Measurements from ENCODE around the gene ISG15.
A peak's percentile ranks its signal among the peaks of the same experiment; 100 is the strongest.

Gene ISG15

GRCh38 chr1:1013105-1013921, at the start of gene ISG15:
TSS of gene ISG15 (plus strand) at chr1:1013497. CDS start at chr1:1013574, 77 bp downstream.
- peak; percentile 88 for DNase-seq

DNA sequence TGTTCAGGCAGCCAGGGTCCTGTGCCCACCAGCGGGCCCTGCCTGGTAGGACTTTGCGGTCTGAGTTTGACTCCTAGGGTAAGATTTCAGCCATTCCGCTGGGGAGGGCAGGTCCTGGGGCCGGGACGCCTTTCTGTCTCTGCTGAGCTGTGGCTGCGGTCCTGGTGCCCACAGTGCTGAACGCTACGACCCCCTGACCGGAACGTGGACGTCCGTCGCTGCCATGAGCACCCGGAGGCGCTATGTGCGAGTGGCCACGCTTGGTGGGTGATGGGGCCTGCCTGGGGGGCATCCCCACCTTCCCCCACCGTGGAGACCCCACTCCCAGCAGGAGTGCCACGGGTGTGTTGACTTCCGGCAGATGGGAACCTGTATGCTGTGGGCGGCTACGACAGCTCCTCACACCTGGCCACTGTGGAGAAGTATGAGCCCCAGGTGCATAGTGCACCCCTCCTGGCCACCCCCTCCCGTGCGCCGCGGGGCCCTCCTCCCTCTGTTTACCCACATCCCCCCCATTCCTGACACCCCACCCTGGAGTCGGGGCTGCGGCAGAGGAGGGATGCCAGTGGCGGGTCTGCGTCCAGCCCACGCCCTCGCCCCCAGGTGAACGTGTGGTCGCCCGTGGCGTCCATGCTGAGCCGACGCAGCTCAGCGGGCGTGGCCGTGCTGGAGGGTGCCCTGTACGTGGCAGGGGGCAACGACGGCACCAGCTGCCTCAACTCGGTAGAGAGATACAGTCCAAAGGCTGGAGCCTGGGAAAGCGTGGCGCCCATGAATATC, 49.4 kb upstream of the ISG15 start:
- no peak for DNase-seq

GRCh38 chr1:964691-965525, 48.4 kb upstream of the ISG15 start:
- DNase-seq, result no peak

GRCh38 chr1:965526-966134, 47.7 kb upstream of the ISG15 start:
- DNase-seq, result no peak

GRCh38 chr1:966135-966703, 47.1 kb upstream of the ISG15 start, which contains the start of gene PLEKHN1:
TSS of gene PLEKHN1 (plus strand) at chr1:966482. CDS start at chr1:966532, 50 bp downstream.
- peak; percentile 73 for DNase-seq

DNA sequence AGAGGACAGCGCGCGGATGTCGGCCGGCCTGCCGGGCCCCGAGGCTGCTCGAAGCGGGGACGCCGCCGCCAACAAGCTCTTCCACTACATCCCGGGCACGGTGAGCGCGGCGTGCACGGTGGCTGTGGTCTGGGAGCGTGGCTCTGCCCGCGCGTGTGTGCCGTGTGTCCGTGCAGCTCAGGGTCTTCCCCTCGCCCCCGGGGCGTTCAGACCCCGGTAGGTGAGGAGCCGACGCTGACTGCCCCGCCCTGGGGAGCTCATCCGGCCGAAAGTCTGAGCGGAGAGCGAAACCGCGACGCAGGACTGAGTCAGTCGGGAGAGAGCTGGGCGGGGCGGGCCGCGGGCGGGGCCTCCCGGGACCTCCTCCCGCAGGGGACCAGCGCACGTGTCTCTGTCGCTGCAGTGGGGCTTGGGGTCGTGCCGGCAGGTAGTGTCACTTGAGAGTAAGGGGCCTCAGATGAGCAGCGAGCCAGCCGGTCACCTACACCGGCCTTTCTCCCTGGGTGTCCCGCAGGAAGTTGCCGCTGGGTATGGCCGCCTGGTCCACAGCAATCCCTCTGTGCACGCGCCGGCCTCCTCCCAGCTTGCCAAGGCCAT, 46.5 kb upstream of the ISG15 start:
- DNase-seq, result peak; percentile 75

DNA sequence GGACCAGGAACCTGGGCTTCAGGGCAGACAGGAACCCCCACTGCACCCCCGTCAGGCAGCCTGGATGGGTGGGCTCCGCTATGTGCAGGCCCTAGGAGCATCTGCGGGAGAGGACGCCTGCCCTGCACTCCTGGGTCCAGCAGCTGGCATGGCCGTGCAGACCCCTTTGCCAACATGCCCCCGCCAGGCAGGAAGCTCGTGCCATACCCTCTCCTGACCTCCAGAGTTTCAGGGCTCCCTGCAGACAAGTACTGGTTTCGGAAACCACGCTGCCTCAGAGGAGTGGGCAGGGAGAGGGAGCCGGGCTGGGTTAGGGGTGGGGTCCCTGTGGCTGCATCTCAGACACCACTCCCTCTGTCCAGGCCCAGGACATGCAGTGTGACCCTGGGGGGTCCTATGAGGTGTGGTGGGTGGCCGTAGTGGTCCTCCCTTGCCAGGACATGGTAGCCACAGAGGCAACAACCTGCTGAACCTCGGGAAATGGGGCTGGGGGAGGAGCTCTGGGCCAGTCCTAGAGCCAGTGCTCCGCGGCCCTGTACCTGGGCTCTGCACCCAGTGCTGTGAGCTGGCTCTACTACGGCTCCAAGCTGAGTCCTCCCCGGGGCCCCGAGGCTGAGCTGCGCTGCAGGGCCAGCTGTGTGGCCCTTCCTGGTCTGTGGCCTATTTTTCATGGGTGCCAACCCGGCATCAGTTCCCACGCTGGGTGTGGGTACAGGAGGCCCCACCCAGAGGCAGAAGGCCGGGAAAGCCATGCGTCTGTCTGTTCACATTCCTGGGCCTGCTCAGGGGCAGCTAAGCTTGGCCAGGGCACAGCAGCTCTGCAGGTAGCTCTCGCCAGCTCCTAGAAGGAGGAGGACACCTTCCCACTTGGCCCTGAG, 45.6 kb upstream of the ISG15 start:
- no peak for DNase-seq

GRCh38 chr1:969260-969855, 43.9 kb upstream of the ISG15 start:
- DNase-seq, result no peak

DNA sequence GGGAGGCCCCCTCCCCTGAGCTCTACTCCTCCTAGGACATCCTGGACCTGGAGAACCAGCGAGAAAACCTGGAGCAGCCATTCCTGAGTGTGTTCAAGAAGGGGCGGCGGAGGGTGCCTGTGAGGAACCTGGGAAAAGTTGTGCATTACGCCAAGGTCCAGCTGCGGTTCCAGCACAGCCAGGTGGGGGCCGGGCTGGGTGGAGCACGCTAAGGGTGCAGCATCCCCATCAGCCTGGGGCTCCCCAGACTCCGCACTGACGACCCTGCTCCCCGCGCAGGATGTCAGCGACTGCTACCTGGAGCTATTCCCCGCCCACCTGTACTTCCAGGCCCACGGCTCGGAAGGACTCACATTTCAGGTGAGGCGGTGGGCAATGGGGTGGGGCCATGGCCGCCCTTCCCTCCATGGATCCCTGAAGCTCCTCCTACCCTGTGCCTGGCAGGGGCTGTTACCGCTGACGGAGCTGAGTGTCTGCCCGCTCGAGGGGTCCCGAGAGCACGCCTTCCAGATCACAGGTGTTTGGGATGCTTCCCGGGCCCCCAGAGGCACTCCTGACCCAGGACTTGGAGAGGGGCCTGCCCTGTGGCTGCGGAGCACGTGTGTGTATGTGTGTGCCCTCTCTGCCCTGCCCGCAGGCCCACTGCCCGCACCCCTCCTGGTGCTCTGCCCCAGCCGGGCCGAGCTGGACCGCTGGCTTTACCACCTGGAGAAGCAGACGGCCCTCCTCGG, 42.9 kb upstream of the ISG15 start:
- DNase-seq, result no peak

DNA sequence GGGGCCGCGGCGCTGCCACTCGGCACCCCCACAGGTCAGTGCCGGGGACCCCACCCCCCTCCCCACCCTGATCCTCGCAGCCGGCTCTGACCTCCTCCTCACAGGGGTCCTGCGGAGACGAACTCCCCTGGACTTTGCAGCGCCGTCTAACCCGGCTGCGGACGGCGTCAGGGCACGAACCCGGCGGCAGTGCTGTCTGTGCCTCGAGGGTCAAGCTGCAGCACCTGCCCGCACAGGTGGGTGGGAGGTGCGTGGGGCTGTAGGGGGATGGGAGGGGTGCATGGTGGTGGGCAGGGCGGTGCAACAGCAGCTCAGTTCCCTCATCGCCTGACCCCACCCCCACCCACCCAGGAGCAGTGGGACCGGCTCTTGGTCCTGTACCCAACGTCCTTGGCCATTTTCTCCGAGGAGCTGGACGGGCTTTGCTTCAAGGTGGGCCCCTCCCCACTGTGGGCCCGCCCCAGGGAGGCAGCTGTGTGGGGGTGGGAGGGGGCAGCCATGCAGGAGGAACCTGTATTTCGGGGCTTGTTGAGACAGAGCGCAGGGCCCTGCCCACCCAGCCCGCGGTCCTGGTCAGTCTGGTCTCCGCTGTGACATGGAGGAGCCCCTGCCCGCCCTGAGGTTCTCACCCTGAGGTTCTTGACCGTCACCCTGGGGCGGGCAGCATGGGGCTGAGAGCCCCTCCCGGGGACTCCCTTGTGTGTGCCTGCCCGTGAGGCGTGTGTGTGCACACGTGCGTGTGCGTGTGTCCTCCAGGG, 42.1 kb upstream of the ISG15 start:
- DNase-seq, result no peak

DNA sequence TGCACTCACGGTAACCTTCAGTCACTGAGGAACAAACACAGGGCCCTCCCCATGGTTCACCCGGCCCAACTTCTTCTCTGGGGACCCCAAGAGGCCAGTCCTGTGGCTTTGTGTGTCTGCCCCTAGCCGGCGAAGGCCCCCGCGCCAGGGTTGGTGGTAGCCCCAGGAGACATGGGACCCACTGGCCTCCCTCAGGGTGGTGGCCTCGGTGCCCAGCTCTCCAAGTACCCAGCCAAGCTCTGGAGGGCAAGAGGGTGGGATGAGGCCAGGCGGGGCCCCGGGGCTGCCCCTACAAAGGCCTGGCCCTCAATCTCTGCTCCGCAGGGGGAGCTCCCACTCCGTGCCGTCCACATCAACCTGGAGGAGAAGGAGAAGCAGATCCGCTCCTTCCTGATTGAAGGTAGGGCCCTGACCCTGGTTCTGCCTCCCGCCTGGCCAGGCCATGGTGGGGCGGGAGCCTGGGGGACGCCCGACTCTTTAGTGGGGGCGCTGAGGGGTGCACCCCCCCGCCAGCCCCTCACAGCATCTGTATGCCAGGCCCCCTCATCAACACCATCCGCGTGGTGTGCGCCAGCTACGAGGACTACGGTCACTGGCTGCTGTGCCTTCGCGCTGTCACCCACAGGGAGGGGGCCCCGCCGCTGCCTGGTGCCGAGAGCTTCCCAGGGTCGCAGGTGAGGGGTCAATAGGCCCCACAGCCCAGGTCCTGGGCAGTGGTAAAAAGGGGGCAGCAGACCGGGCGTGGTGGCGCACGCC, 41.4 kb upstream of the ISG15 start:
- DNase-seq, result no peak

GRCh38 chr1:972726-973458, 40.4 kb upstream of the ISG15 start:
- DNase-seq, result no peak

GRCh38 chr1:973459-974292, 39.6 kb upstream of the ISG15 start:
- DNase-seq, result no peak

DNA sequence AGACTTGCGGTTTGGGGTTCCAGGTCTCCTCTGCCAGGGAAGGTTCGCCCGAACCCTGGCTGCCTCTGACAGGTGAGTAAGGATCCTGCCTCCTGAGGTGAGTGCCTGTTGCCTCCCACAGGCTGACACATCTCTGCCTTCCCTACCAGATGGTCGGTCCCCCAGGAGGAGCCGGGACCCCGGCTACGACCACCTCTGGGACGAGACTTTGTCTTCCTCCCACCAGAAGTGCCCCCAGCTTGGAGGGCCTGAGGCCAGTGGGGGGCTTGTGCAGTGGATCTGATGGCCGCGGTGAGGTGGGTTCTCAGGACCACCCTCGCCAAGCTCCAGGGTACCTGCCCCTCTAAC, 39.0 kb upstream of the ISG15 start:
- DNase-seq, result no peak

DNA sequence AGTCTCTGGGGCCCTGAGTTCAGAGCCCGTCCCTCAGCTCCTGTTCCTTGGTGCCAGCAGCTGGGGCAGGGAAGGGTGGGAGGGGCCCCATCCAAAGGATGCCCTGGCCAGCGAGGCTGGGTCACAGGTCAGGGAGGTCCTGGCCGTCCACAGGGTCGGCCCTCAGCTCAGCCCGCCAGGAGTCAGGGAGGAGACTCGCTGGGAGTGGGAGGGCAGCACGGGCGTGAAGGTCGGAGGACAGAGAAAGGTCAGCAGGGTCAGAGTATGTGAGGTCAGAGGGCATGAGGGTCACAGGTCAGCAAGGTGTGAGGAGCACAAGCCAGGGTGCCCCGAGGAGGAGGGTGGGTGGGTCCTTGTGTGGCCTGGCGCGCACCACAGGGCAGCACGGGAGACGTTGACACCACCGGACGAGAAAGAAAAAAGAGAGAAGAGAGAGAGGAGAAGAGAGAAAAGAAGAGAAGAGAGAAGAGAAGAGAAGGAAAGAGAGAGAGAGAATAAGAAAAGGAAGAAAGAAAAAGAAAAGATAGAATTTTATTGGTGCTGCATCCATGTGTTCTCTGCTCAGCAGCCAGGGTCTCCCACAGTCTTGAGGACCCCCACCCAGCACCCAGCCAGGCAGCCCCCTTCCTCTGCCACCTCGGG, 38.5 kb upstream of the ISG15 start:
- no peak for DNase-seq

GRCh38 chr1:975365-975764, 37.9 kb upstream of the ISG15 start:
- DNase-seq, result no peak
